ENCODE data around the gene GNRHR. TPM values are rescaled to one million over a fixed set of nuclear protein-coding genes. Genes with fewer than 3 reads are reported as not detected.
A peak's percentile ranks its signal among the peaks of the same experiment; 100 is the strongest.
"Not testable (repeated sequence)": the region's sequence is repeated elsewhere in the genome, so short reads cannot be mapped to it uniquely, and the experiment has no call there.

Gene GNRHR
- total RNA-seq, 1 donor from 2014 or later, result not detected

DNA sequence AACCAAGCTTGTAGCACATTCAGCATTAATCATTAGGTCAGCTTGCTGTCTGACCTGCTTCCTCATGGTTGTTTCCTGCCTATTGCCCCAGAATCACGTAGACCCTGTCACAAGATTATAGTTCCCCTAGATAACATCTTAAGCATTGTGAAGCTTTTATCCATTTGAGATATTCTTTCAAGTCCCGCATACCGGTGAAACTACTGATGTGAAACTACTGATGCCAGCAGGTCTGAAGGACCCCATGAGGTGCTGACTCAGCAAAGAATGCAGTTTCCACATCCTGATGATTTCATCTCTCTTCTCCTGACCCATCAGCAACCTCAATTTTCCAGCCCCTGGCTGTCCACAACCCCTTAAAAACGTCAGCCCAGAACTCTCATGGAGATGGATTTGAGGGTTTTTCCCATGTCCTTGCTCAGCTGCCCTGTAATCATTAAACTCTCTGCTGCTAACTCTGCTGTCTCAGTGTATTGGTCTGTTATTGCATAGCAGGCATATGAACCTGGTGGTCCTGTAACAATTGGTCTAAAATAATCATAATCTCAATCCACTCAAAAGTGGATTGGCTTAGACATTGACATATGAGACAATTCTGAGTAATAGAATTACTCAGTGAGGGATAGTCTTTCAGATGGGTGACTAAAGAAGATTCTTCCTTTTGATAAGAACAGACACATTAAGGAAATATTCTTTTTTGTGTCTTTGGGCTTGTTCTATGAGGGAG lies 26.9 kb downstream of the GNRHR start:
- DNase-seq (ENCODE audit: low spot score), result no peak

DNA sequence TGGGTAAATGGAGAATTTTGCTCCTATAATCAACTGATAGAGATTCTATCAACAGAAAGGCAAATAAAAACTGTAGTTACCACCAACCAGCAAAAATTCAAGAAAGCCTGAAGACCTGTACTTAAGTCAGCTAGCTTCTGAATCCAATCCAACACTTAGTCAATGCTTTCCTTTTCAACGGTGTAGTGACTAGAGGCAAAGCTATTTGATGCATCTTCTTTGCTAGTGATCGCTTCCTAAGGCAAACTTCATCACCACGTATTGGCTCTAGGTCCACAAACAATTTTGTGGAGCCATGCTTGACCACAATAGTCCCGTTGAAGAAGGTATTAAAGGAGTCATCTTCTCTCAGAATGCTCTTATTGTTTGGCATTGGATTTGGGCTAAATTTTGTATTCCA lies 28.2 kb downstream of the GNRHR start:
- DNase-seq (ENCODE audit: low spot score), result no peak

DNA sequence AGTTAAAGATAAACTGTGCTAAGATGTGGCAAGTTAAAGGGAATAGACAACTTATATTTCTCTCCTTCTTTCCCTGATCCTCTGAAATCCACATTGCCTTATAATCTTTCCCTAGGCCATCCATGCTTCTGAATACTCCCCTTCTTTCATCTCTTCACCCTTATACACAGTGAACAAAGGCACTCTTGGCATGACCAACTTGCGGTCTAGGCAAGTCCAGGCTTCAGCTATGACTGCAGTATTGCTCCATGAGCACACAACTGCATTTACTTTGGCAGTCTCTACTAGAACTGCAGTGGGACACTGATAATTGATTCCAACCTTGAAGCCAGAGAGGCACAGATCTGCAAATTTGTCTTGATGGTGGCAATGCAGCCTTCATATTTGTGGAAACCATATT lies 29.1 kb downstream of the GNRHR start:
- DNase-seq (ENCODE audit: low spot score), result no peak

GRCh38 chr4:67723949-67724348 lies 30.2 kb downstream of the GNRHR start:
- DNase-seq (ENCODE audit: low spot score), result no peak

- no peak for DNase-seq (ENCODE audit: low spot score)
Measured at GRCh38 chr4:67723341-67723740, 30.8 kb downstream of the GNRHR start.

- no peak for DNase-seq (ENCODE audit: low spot score)
Measured at GRCh38 chr4:67721770-67722597, 32.2 kb downstream of the GNRHR start.

DNA sequence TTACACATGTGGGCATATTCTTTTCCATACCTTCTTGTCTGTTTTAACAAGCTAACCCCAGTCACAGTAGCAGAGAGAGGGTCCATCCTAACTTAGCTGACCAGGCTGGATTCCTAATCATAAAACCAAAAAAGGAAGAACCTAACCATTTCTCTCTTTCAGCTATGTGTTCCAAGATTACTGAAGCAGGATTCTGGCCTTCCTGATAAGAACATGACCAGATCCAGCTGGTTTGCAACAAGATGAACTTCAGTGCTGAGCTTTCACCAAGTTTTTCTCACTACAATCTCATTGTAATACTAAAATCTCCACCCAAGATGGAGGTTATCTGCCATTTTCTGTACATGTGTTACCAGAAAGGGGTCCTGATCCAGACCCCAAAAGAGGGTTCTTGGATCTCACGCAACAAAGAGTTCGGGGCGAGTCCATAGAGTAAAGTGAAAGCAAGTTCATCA lies 32.8 kb downstream of the GNRHR start:
- DNase-seq (ENCODE audit: low spot score), result no peak

GRCh38 chr4:67719953-67720617 lies 34.1 kb downstream of the GNRHR start:
- DNase-seq (ENCODE audit: low spot score), result no peak

DNA sequence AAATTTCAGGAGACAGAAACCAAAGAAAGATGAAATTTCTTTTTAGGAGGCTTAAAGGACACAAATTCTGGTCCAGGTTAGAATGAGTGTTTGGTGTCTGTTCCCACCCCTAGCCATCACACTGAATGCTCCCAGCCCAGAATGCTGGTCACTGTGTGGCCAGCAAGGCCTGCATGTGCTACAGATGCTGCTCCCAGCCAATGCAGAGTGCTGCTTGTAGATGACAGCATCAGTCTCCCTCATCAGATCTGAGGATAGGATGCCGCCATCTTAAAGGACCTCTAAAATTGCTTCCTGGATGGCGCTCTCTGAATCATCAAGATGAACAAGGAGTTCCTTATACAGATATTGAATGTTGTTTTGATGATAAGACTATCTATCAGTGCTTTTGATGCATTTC lies 35.3 kb downstream of the GNRHR start:
- no peak for DNase-seq (ENCODE audit: low spot score)

DNA sequence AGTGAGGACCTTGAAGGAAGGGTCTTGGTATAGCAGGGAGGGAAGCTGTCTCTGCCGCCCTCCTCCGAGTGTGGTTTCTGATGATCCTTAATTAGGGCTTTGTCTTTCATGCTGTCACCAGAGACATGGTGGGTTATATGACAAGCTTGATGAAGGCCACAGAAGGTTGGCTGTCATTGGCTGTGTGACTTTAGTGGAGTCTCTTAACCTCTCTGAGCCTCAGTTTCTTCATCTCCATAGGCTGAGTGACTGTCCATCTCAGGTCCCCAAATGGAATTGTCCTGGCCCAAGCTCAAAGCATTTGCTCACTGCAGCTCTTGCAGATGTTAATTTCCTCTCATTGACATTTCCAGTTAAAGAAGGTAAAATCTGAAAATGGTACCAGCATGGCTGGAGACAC lies 36.6 kb downstream of the GNRHR start:
- no peak for DNase-seq (ENCODE audit: low spot score)

- DNase-seq (ENCODE audit: low spot score), result no peak
Measured at GRCh38 chr4:67714955-67715354, 39.2 kb downstream of the GNRHR start.

GRCh38 chr4:67714248-67714583 lies 40.0 kb downstream of the GNRHR start:
- no peak for DNase-seq (ENCODE audit: low spot score)

- no peak for DNase-seq (ENCODE audit: low spot score)
Measured at GRCh38 chr4:67713529-67714247, 40.5 kb downstream of the GNRHR start.

GRCh38 chr4:67712650-67713528 lies 41.3 kb downstream of the GNRHR start:
- no peak for DNase-seq (ENCODE audit: low spot score)

- no peak for DNase-seq (ENCODE audit: low spot score)
Measured at GRCh38 chr4:67712000-67712625, 42.1 kb downstream of the GNRHR start.

GRCh38 chr4:67706682-67707081 lies 47.5 kb downstream of the GNRHR start:
- DNase-seq (ENCODE audit: low spot score), result not testable (repeated sequence)

DNA sequence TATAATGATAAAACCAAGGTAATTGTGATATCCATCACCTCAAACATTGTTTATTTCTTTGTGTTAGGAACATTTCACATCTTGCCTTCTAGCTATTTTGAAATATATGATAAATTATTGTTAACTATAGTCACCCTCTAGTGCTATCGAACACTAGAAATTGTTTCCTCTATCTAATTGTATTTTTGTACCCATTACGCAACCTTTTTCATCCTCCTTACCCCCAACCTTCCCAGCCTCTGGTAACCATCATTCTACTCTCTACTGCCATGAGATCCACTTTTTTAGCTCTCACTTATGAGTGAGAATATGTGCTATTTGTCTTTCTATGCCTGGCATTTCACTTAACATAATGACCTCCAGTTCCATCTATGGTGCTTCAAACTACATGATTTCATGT lies 49.3 kb downstream of the GNRHR start:
- DNase-seq (ENCODE audit: low spot score), result no peak

- DNase-seq (ENCODE audit: low spot score), result no peak
Measured at GRCh38 chr4:67702166-67702565, 52.0 kb downstream of the GNRHR start.

DNA sequence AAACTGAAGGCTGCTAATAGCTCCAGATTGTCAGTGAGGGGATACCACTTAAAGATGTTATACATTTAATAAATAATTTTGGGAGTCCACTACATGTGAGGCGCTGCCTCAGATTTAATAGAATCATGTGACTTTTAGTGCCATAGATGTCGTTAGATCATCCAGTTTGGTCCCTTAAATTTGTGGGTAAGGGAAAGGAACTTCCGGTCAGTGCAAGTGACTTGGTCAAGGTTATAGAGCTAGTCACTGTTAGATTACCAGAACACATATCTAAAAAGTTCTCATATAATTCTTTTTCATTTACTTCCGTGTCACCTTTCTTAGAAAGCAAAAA lies 52.7 kb downstream of the GNRHR start:
- no peak for DNase-seq (ENCODE audit: low spot score)

DNA sequence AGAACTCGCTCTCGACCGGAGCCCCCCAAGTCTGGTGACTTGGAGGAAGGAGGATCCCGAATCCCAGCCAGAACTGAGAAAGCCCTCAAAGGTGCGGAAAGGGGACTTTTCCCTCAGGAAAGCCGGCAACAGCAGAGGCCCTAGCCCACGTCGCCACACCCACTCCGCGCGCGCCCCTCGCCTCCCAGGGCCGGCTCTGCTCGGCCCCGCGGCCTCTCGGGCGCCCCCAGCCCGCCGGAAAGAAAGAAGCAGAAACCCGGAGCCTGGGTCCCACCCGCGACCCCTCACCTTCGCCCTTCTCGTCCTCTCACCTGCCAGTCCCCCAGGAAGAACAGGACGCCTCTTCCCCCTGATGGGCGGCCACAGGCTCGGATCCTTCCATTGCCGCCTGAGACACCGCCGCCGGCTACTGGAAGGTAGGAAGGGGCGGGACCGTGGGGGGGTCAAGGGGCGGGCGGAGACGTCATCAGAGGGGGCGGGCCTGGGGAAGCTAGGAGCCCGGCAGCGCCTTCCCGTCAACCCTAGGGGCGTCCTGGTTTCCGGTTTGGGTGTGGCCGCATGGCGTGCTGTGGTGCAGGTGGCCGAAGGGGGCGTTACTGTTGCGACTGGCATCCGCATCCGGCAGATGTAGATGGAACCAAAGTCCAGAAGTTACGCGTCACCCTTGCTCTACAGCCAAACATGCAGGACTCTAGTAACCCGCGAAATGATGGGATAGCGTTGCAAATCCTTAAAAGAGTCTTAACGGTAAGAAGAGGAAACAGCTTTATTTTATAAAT lies 53.3 kb downstream of the GNRHR start, which contains the start of gene UBA6:
UBA6 (minus strand) TSS at position 418 of the 779 bp plus-strand sequence; CDS start at position 382, 36 bp downstream.
- DNase-seq (ENCODE audit: low spot score), result peak; percentile 98

Data from ureter (tissue), 1 donor.